DND-41 (cell line): ENCODE results near the gene DNAJC5.

ENCODE experiments used
- ATAC-seq: fragments of 200-7000 bp; cut with Tn5 transposase; 3 replicates; pipeline ENCODE4 v1.9.1; 2021; ENCODE audit warnings: low read depth; ENCODE audit not compliant: insufficient read depth
- DNase-seq: peaks from one replicate; pipeline ENCODE4 v3.0.0-alpha.2; 2020
- H2AFZ ChIP-seq: 2 replicates; pipeline ENCODE4 v1.6.0; 2012; ENCODE audit warnings: low read depth, low read length
- H3K27ac ChIP-seq: 2 replicates; pipeline ENCODE4 v1.5.1; 2012; ENCODE audit warnings: low read length, inconsistent platforms
- H3K27me3 ChIP-seq: fragments of 200-600 bp; sonication (generic); 2 replicates; pipeline ENCODE4 v1.6.0; 2012; ENCODE audit warnings: low read length, mild to moderate bottlenecking, inconsistent platforms; ENCODE audit not compliant: insufficient read depth, poor library complexity
- H3K36me3 ChIP-seq: 2 replicates; pipeline ENCODE4 v1.5.1; 2012; ENCODE audit warnings: low read length, inconsistent platforms; ENCODE audit not compliant: insufficient read depth
- H3K4me1 ChIP-seq: 2 replicates; pipeline ENCODE4 v1.5.1; 2012; ENCODE audit warnings: mild to moderate bottlenecking, low read length; ENCODE audit not compliant: insufficient read depth
- H3K4me2 ChIP-seq: 2 replicates; pipeline ENCODE4 v1.6.0; 2012; ENCODE audit warnings: mild to moderate bottlenecking, moderate library complexity, low read length, inconsistent platforms; ENCODE audit not compliant: insufficient read depth
- H3K4me3 ChIP-seq, 2 experiments: fragments of 200-600 bp in 1 of 2; shearing (Covaris generic) in 1 of 2; 2 replicates each; pipeline ENCODE4 v1.5.1; 2012 to 2016; ENCODE audit warnings: inconsistent platforms in 2 of 2, low read length in 2 of 2, mild to moderate bottlenecking in 2 of 2, low read depth in 1 of 2, moderate library complexity in 1 of 2
- H3K79me2 ChIP-seq: 2 replicates; pipeline ENCODE4 v1.6.0; 2012; ENCODE audit warnings: low read length, inconsistent platforms; ENCODE audit not compliant: insufficient read depth
- H3K9ac ChIP-seq: 2 replicates; pipeline ENCODE4 v1.6.0; 2012; ENCODE audit warnings: low read depth, mild to moderate bottlenecking, inconsistent platforms, low read length, moderate library complexity
- H3K9me3 ChIP-seq: 2 replicates; pipeline ENCODE4 v1.5.1; 2012; ENCODE audit warnings: low read length, moderate library complexity, mild to moderate bottlenecking, inconsistent platforms; ENCODE audit not compliant: insufficient read depth, severe bottlenecking
- H4K20me1 ChIP-seq: 2 replicates; pipeline ENCODE4 v1.6.0; 2012; ENCODE audit warnings: low read length; ENCODE audit not compliant: insufficient read depth
- CTCF ChIP-seq: IDR thresholded peaks from 2 replicates; pipeline ENCODE4 v1.5.1; 2012; ENCODE audit warnings: borderline replicate concordance, low read length, moderate library complexity, mild to moderate bottlenecking; ENCODE audit not compliant: poor library complexity, severe bottlenecking; ENCODE audit errors: extremely low read depth
- EZH2 ChIP-seq: IDR thresholded peaks from 3 replicates; pipeline ENCODE4 v1.6.1; 2012; ENCODE audit warnings: borderline replicate concordance, low read depth, mild to moderate bottlenecking, moderate library complexity, low read length, inconsistent platforms; ENCODE audit not compliant: severe bottlenecking

DNAJC5 gene

GRCh38 chr20:63930971-63931553 is 36.1 kb downstream of the DNAJC5 start:
- no peaks in the 10 kb centered on the region for H3K27me3 ChIP-seq
- no peak overlapping the region for H3K4me2 ChIP-seq
- H3K36me3 ChIP-seq = peaks cover 95% of the 10 kb centered on the region
- H3K4me3 ChIP-seq = no peak overlapping the region
- DNase-seq = no peak
- TF ChIP-seq EZH2 (no peak), CTCF (no peak)
- H3K27ac ChIP-seq = no peak overlapping the region
- H3K79me2 ChIP-seq = peaks cover 41% of the 10 kb centered on the region
- no peak overlapping the region for H2AFZ ChIP-seq
- no peak for ATAC-seq
- no peaks in the 10 kb centered on the region for H3K4me1 ChIP-seq
- no peak overlapping the region for H3K9ac ChIP-seq
- peaks cover 69% of the 10 kb centered on the region for H4K20me1 ChIP-seq
- H3K9me3 ChIP-seq = no peaks in the 10 kb centered on the region

GRCh38 chr20:63931735-63932134 is 36.8 kb downstream of the DNAJC5 start:
- Histone ChIP-seq H3K9ac (no peak overlapping the region), H3K27ac (no peak overlapping the region), H3K4me3 (no peak overlapping the region), H3K9me3 (no peaks in the 10 kb centered on the region), H3K79me2 (peaks cover 34% of the 10 kb centered on the region), H4K20me1 (peaks cover 68% of the 10 kb centered on the region), H3K4me2 (no peak overlapping the region), H3K27me3 (no peaks in the 10 kb centered on the region), H3K36me3 (peaks cover 93% of the 10 kb centered on the region), H3K4me1 (no peaks in the 10 kb centered on the region), H2AFZ (no peak overlapping the region)
- ATAC-seq (no peak), DNase-seq (no peak)
- no peak for TF ChIP-seq CTCF
- no peak for TF ChIP-seq EZH2

- Histone ChIP-seq H2AFZ (no peak overlapping the region), H3K79me2 (peaks cover 30% of the 10 kb centered on the region), H3K27me3 (no peaks in the 10 kb centered on the region), H3K9ac (no peak overlapping the region), H3K9me3 (no peaks in the 10 kb centered on the region), H3K4me1 (no peaks in the 10 kb centered on the region), H3K4me2 (no peak overlapping the region), H4K20me1 (peaks cover 64% of the 10 kb centered on the region), H3K27ac (no peak overlapping the region), H3K36me3 (peaks cover 86% of the 10 kb centered on the region), H3K4me3 (no peak overlapping the region)
- no peak for TF ChIP-seq CTCF
- no peak for TF ChIP-seq EZH2
- no peak for ATAC-seq
- no peak for DNase-seq
Measured at GRCh38 chr20:63932606-63933160, 37.8 kb downstream of the DNAJC5 start.

GRCh38 chr20:63933646-63934045 is 38.7 kb downstream of the DNAJC5 start:
- no peak overlapping the region for H3K4me3 ChIP-seq
- no peak overlapping the region for H2AFZ ChIP-seq
- no peak overlapping the region for H3K4me2 ChIP-seq
- ATAC-seq (no peak), DNase-seq (no peak)
- H3K4me1 ChIP-seq = no peaks in the 10 kb centered on the region
- no peak overlapping the region for H3K27ac ChIP-seq
- peaks cover 26% of the 10 kb centered on the region for H3K79me2 ChIP-seq
- no peak for TF ChIP-seq CTCF
- no peak for TF ChIP-seq EZH2
- H4K20me1 ChIP-seq = peaks cover 61% of the 10 kb centered on the region
- no peaks in the 10 kb centered on the region for H3K27me3 ChIP-seq
- no peak overlapping the region for H3K9ac ChIP-seq
- H3K36me3 ChIP-seq = peaks cover 83% of the 10 kb centered on the region
- no peaks in the 10 kb centered on the region for H3K9me3 ChIP-seq
